H1 (cell line): ENCODE data around the gene RASGRP1. TPM values are rescaled to one million over a fixed set of nuclear protein-coding genes. Genes with fewer than 3 reads are reported as not detected.

ENCODE experiments used
- CTBP2 ChIP-seq: IDR thresholded peaks from 2 replicates; pipeline ENCODE4 v1.7.0; 2011; ENCODE audit warnings: borderline replicate concordance, mild to moderate bottlenecking, moderate library complexity, mixed read lengths, low read length; ENCODE audit not compliant: insufficient read depth, insufficient read length
- SAP30 ChIP-seq: fragments of 300-600 bp; sonication (generic); IDR thresholded peaks from 2 replicates; pipeline ENCODE4 v1.7.1; 2012; ENCODE audit warnings: low read length, moderate library complexity, mild to moderate bottlenecking, inconsistent platforms; ENCODE audit not compliant: insufficient read depth, insufficient replicate concordance
- SRF ChIP-seq: IDR thresholded peaks from 2 replicates; pipeline ENCODE4 v1.6.1; 2011; ENCODE audit warnings: mild to moderate bottlenecking, low read depth, low read length, moderate library complexity
- polyA plus RNA-seq, 7 experiments: library from polyadenylated mRNA; depleted of rRNA in 3 of 7; stranded (reverse) in 5 of 7; unstranded in 2 of 7; fragments of >200 nt in 5 of 7; fragments of 200-250 nt in 2 of 7; gene quantifications; 1 replicate in 5 of 7; 2 replicates in 1 of 7; 4 replicates in 1 of 7; pipeline versions ENCODE4 v1.2.1 to v1.2.3, GENCODE V29; 2011 to 2013; ENCODE audit warnings: missing spikeins in 2 of 7, mixed read lengths in 2 of 7
- total RNA-seq: library from RNA; stranded (reverse); fragmentation: NEBNext Ultra II Directional; extraction: Animal tissue kit (Norgen Biotek cat#: 25700); gene quantifications from 2 replicates; pipeline ENCODE4 v1.2.1, GENCODE V29; 2021

Gene RASGRP1
- total and polyA plus RNA-seq, 2 of the 8 experiments (the other 6 are each of a cell fraction or from before 2014, with no cell fraction given): 1.1 to 2.1 TPM

- no peak for TF ChIP-seq CTBP2
- TF ChIP-seq SAP30: no peak
- TF ChIP-seq SRF: no peak
Measured at GRCh38 chr15:38517312-38517975, 47.2 kb downstream of the RASGRP1 start (continued).
